ENCODE results near the gene MCFD2. TPM values are rescaled to one million over a fixed set of nuclear protein-coding genes. Genes with fewer than 3 reads are reported as not detected.
"Not testable (repeated sequence)": the region's sequence is repeated elsewhere in the genome, so short reads cannot be mapped to it uniquely, and the experiment has no call there.

The MCFD2 gene
- polyA plus RNA-seq, 3 donors from 2014 or later: 18.6 to 38.1 (median 27.4) TPM

- no peak for DNase-seq
- no peaks in the 10 kb centered on the region for H3K9me3 Mint-ChIP-seq
- peaks cover 0 to 4% (median 0%) of the 10 kb centered on the region in 3 donors for H3K27me3 Mint-ChIP-seq (ENCODE audit: low read depth in 3 of 3)
- H3K27ac Mint-ChIP-seq: peak overlapping the region in 1 of 6 donors; percentile 59
- no peak overlapping the region for H3K4me3 Mint-ChIP-seq
- H3K36me3 Mint-ChIP-seq: peaks cover 20 to 38% (median 22%) of the 10 kb centered on the region in 3 donors
- peaks cover 10 to 34% of the 10 kb centered on the region in 2 donors for H3K4me1 Mint-ChIP-seq
Measured at GRCh38 chr2:46909150-46909549, 6.5 kb downstream of the MCFD2 start.

GRCh38 chr2:46904908-46905678 lies 10.5 kb downstream of the MCFD2 start:
- not testable (repeated sequence) for H3K27me3 Mint-ChIP-seq (ENCODE audit: low read depth in 3 of 3); H3K27ac Mint-ChIP-seq; DNase-seq; H3K4me3 Mint-ChIP-seq; H3K9me3 Mint-ChIP-seq
- Mint-ChIP-seq H3K36me3 (peaks cover 23 to 44% (median 27%) of the 10 kb centered on the region in 3 donors), H3K4me1 (peaks cover 2 to 18% of the 10 kb centered on the region in 2 donors)

GRCh38 chr2:46902980-46903379 lies 12.6 kb downstream of the MCFD2 start:
- not testable (repeated sequence) for H3K27me3 Mint-ChIP-seq (ENCODE audit: low read depth in 3 of 3); H3K9me3 Mint-ChIP-seq; H3K4me1 Mint-ChIP-seq; DNase-seq; H3K4me3 Mint-ChIP-seq
- peak overlapping the region in 1 of 6 donors; percentile 20 for H3K27ac Mint-ChIP-seq
- H3K36me3 Mint-ChIP-seq: peaks cover 22 to 33% (median 23%) of the 10 kb centered on the region in 3 donors

- H3K4me3 Mint-ChIP-seq: no peak overlapping the region
- H3K4me1 Mint-ChIP-seq: no peaks in the 10 kb centered on the region
- no peak overlapping the region for H3K27ac Mint-ChIP-seq
- no peak for DNase-seq
- H3K27me3 Mint-ChIP-seq (ENCODE audit: low read depth in 3 of 3): peaks cover 0 to 2% (median 0%) of the 10 kb centered on the region in 3 donors
- no peaks in the 10 kb centered on the region for H3K9me3 Mint-ChIP-seq
- H3K36me3 Mint-ChIP-seq: peaks cover 19 to 28% (median 23%) of the 10 kb centered on the region in 3 donors
Measured at GRCh38 chr2:46902465-46902864, 13.1 kb downstream of the MCFD2 start.

- H3K4me1 Mint-ChIP-seq: no peaks in the 10 kb centered on the region
- H3K9me3 Mint-ChIP-seq: no peaks in the 10 kb centered on the region
- H3K36me3 Mint-ChIP-seq: peaks cover 14 to 21% (median 15%) of the 10 kb centered on the region in 3 donors
- no peak overlapping the region for H3K27ac Mint-ChIP-seq
- DNase-seq: no peak
- peaks cover 0 to 2% (median 0%) of the 10 kb centered on the region in 3 donors for H3K27me3 Mint-ChIP-seq (ENCODE audit: low read depth in 3 of 3)
- no peak overlapping the region for H3K4me3 Mint-ChIP-seq
Measured at GRCh38 chr2:46901611-46902010, 14.0 kb downstream of the MCFD2 start.

GRCh38 chr2:46900381-46900780 lies 15.2 kb downstream of the MCFD2 start:
- peaks cover 0 to 2% (median 0%) of the 10 kb centered on the region in 3 donors for H3K27me3 Mint-ChIP-seq (ENCODE audit: low read depth in 3 of 3)
- no peak overlapping the region for H3K4me3 Mint-ChIP-seq
- H3K36me3 Mint-ChIP-seq: peaks cover 9 to 15% (median 10%) of the 10 kb centered on the region in 3 donors
- H3K9me3 Mint-ChIP-seq: no peaks in the 10 kb centered on the region
- no peaks in the 10 kb centered on the region for H3K4me1 Mint-ChIP-seq
- DNase-seq: no peak
- no peak overlapping the region for H3K27ac Mint-ChIP-seq

GRCh38 chr2:46899053-46899452 lies 16.6 kb downstream of the MCFD2 start:
- Mint-ChIP-seq H3K9me3 (no peaks in the 10 kb centered on the region), H3K4me3 (no peak overlapping the region), H3K27me3 (ENCODE audit: low read depth in 3 of 3) (peaks cover 0 to 2% (median 0%) of the 10 kb centered on the region in 3 donors), H3K36me3 (peaks cover 5 to 6% (median 6%) of the 10 kb centered on the region in 3 donors), H3K4me1 (no peaks in the 10 kb centered on the region), H3K27ac (no peak overlapping the region)
- no peak for DNase-seq

- Mint-ChIP-seq H3K4me1 (no peaks in the 10 kb centered on the region), H3K27ac (no peak overlapping the region), H3K27me3 (ENCODE audit: low read depth in 3 of 3) (no peaks in the 10 kb centered on the region), H3K36me3 (peaks cover under 1 to 4% (median 1%) of the 10 kb centered on the region in 3 donors), H3K4me3 (no peak overlapping the region), H3K9me3 (no peaks in the 10 kb centered on the region)
- no peak for DNase-seq
Measured at GRCh38 chr2:46898024-46898423, 17.6 kb downstream of the MCFD2 start.

GRCh38 chr2:46893269-46893939 lies 22.2 kb downstream of the MCFD2 start:
- H3K36me3 Mint-ChIP-seq: peaks cover 0 to 4% (median 0%) of the 10 kb centered on the region in 3 donors
- H3K4me1 Mint-ChIP-seq: no peaks in the 10 kb centered on the region

GRCh38 chr2:46891956-46892553 lies 23.6 kb downstream of the MCFD2 start:
- Mint-ChIP-seq H3K4me3 (no peak overlapping the region), H3K27me3 (ENCODE audit: low read depth in 3 of 3) (peaks cover 0 to 4% (median 3%) of the 10 kb centered on the region in 3 donors), H3K9me3 (no peaks in the 10 kb centered on the region), H3K4me1 (no peaks in the 10 kb centered on the region), H3K36me3 (peaks cover 0 to 4% (median 0%) of the 10 kb centered on the region in 3 donors), H3K27ac (no peak overlapping the region)
- no peak for DNase-seq

More at GRCh38 chr2:46893269-46893939, 22.2 kb downstream of the MCFD2 start:
- no peak for DNase-seq
- H3K27me3 Mint-ChIP-seq (ENCODE audit: low read depth in 3 of 3): peaks cover 0 to 4% (median 3%) of the 10 kb centered on the region in 3 donors
- H3K4me3 Mint-ChIP-seq: no peak overlapping the region
- no peaks in the 10 kb centered on the region for H3K9me3 Mint-ChIP-seq
- no peak overlapping the region for H3K27ac Mint-ChIP-seq

GRCh38 chr2:46888421-46888952 lies 27.1 kb downstream of the MCFD2 start:
- no peak overlapping the region for H3K27ac Mint-ChIP-seq
- no peaks in the 10 kb centered on the region for H3K36me3 Mint-ChIP-seq
- peaks cover 2 to 6% (median 3%) of the 10 kb centered on the region in 3 donors for H3K27me3 Mint-ChIP-seq (ENCODE audit: low read depth in 3 of 3)
- DNase-seq: no peak
- H3K9me3 Mint-ChIP-seq: no peaks in the 10 kb centered on the region
- no peaks in the 10 kb centered on the region for H3K4me1 Mint-ChIP-seq
- no peak overlapping the region for H3K4me3 Mint-ChIP-seq

GRCh38 chr2:46887028-46887885 lies 28.3 kb downstream of the MCFD2 start:
- no peaks in the 10 kb centered on the region for H3K4me1 Mint-ChIP-seq
- no peaks in the 10 kb centered on the region for H3K9me3 Mint-ChIP-seq
- H3K36me3 Mint-ChIP-seq: no peaks in the 10 kb centered on the region
- peaks cover 0 to 6% (median 2%) of the 10 kb centered on the region in 3 donors for H3K27me3 Mint-ChIP-seq (ENCODE audit: low read depth in 3 of 3)
- H3K27ac Mint-ChIP-seq: no peak overlapping the region
- H3K4me3 Mint-ChIP-seq: no peak overlapping the region
- DNase-seq: no peak
